Measurements from ENCODE around the gene CCDC27. TPM values are rescaled to one million over a fixed set of nuclear protein-coding genes. Genes with fewer than 3 reads are reported as not detected.

CCDC27 gene
- not detected in 2 replicates for total RNA-seq (2014; rRNA removed)
- not detected for polyA plus RNA-seq (2012)

DNA sequence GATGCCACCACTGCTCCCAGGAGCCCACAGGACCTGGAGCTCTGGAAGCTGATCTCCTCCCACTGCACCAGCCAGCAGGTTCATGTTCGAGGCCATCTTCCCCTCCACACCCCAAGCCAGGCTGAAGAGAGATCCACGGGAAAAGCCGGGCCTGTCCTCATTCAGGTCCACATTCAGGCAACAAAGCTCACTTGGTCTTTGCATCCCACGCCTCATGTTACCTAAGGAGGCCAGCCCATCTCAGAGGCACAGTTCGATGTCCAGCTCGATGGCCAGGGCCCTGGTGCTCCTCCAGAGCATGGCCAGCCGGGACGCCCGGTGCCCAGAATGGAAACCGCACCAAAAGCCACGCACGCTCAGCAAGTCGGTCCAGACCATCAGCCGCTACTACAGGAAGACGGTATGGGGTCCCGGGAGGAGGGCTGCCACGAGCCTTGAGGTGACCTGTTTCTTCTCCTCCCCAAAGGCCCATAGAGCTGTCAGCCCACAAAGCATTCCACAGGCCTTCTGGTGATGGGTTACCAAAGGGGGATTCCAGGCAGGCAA is at the start of gene CCDC27:
Gene CCDC27, plus strand, starts transcription at position 51 of the 546 bp plus-strand sequence. Its CDS starts 32 bp downstream, at position 83.
- DNase-seq (ENCODE audit: low read depth), result no peak

DNA sequence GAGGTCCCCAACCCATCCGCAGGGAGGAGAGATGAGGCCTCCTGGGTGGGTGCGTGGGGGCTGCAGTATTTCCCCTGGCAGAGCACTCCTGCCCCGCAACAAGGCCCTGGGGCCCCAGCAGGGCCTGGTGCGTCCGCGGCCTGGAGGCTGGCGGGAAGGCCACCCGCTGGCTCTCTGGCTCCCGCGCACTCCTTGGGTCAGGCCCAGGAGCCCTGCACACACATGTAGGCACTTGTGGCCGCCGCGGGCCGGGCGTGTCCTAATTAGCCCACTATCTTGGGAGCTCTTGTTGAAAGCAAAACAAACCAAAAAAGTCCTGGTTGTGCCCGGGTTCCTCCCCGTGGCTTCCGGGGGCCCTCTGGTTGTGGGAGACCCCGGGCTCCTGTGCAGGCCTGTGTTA is 49.7 kb upstream of the CCDC27 start:
- no peak for DNase-seq (ENCODE audit: low read depth)

DNA sequence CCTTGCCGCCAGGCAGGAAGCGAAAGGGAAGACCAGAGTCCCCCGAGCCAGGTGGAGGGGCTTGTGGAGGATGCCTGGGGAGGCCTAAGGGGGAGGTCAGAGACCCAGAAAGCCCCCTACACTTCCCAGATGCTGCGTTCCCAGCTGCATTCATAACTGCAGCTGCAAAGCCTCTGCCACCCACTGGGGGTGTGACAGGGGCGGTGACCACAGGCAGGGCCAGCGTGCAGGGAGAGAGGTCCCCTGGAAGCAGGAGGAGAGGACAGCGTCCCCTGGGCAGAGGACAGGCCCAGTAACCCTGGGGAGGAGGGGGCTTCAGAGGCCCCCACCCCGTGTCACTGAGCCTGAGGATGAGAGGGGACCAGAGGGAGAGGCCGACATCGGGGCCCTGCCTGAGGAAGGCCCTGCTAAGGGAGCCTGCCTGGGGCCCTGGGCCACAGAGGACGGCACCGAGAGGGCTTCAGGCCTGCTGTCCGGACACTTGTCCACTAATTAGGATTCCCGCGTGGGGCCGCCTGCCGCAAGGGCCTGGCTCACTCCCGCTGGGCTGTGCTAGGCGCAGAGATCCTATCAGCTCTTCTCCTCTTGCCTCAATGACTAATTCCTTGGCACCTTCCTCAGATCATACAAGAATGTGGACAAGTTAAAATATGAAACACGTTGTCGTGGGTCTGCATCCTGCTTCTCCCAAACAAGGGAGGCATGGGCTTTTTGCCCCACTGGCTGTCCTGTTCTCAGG is 49.1 kb upstream of the CCDC27 start:
- no peak for DNase-seq (ENCODE audit: low read depth)

DNA sequence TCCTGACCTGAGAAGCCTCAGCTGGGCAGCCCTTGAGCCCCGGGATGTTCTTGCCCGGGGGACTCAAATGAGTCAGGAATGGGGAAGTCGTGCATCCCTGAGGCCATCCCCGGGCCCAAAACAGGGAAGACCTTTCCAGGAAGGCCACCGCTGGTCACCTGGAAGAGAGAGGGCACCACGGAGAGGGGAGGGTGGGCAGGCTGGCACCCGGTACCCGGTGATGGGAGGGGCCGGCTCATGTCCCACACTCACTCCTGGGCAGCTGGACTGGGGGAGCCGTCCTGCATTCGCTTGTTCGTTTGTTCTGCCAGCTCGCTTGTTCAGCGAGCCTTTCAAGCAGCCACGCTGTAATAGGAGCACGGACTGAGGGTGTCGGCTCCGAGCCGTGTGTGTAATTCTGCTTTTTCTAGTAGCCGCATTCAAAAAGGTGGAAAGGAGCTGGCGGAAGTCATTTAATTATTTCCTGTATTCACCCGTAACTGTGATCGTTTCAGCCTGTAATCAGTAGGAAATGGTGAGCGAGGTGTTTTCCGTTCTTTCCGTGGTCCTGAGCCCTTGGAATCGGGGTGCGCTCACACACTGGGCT is 48.4 kb upstream of the CCDC27 start:
- DNase-seq (ENCODE audit: low read depth), result no peak

DNA sequence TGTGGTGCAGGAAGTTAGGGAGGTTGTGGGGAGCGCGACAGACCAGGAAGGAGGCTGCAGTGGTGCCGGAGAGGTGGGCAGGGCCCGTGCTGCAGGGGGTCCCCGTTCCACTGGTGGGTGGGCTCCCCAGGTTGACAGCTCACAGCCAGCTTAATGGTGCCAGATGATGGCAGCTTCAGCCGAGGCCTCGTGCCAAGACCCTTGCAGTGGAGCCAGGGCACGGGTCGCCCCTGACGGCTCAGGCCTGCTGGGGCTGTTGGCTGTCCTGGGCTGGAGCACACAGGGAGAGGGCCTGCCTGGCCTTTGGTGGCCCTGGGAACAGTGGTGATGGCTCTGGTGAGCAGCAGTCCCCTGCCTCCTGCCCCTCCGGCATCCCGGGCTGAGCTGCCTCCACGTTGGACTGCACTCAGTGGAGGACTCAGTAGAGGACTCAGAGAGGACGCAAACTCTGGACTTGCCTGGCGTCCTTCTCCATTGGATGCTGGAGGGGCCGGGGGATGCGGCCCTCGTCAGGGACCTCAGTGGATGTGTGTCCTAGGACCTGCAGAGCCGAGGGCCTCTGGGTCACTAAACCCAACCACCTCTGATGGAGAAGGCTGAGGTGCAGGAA is 46.8 kb upstream of the CCDC27 start:
- DNase-seq (ENCODE audit: low read depth), result no peak

DNA sequence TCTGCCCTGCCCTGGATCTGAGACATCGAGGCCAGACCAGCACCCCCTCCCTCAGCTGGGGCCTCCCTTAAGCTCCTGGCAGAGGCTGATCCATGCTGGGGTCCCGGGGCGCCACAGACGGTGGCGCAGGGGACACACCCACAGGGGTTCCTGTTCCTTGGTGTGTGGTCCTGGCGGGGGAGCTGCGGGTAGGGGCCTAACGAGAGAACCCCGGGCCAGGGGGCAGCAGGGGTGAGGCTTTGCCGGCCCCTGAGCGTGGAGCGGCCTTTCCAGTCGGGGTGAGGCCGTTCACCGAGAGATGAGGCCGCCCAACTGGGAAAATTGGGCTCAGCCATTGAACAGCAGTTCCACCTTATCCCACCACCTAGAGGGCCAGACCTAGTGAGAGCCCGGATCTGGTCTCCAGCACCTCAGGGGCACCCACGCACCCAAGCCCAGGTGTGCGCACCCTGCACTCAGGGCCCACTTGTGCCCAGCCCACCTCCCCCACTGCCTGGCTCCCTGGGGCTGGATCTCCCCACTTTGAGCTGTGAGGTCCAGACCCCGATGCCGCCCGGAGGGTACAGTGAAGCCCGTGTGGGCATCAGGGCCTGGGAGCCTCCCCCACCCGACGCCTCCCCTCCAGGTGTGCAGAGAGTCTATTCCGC is 45.5 kb upstream of the CCDC27 start:
- no peak for DNase-seq (ENCODE audit: low read depth)

DNA sequence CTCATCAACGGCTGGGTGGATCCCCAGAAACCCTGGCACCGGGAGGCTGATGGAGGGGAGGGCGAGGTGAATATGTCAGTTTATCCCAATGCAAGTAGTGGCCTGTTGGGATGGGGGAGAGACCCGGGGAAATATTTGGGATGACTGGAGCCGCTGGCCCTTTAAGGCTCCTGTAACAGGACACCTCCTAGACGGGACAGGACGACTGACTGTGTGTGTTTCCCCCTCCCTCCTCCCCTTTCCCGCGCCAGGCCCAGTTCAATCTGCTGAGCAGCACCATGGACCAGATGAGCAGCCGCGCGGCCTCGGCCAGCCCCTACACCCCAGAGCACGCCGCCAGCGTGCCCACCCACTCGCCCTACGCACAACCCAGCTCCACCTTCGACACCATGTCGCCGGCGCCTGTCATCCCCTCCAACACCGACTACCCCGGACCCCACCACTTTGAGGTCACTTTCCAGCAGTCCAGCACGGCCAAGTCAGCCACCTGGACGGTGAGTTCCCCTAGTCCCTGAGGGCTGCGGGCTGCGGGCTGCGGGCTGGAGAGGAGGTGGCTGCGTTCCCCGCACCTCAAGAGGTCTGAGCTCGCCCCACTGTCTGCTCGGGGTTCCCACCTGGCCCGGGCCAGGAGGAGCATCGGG is 44.8 kb upstream of the CCDC27 start:
- DNase-seq (ENCODE audit: low read depth), result no peak

DNA sequence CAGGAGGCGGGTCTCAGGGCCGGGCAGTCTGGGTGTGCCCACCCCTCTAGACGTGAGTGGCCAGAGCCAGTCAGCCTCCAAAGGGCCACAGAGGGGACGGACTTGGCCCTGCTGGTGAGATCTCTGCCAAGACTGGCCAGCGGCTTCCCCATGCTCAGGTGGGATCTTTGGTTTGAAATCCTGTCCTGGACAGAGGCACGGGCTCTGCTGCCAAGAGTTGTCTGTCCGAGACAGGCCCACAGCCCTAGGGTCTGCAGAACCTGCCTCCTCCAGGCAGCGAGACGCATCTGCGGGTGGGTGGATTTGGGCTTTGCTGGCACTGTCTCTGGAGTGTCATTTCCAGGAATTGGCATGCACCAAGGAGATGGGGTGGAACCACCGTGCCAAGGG is 44.3 kb upstream of the CCDC27 start:
- no peak for DNase-seq (ENCODE audit: low read depth)

DNA sequence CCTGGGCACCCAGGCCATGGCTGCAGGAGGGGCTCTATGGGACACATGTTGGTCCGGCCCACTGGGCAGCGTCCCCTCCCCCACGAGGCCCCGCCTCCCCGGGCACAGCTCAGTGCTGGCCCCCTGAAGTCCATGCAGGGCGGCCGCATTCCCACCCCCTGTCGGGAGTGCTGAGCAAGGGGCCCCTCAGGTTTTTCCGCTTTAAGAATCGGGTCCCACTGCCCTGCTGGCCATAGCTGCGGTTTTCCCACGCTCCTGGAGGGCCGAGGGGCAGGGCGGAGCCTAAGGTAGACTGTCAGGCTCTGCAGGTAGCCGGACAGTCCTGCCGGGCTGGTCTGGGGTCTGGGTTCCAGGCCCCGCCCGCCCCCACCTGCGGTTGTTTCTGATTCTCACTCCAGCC is 43.5 kb upstream of the CCDC27 start:
- no peak for DNase-seq (ENCODE audit: low read depth)

DNA sequence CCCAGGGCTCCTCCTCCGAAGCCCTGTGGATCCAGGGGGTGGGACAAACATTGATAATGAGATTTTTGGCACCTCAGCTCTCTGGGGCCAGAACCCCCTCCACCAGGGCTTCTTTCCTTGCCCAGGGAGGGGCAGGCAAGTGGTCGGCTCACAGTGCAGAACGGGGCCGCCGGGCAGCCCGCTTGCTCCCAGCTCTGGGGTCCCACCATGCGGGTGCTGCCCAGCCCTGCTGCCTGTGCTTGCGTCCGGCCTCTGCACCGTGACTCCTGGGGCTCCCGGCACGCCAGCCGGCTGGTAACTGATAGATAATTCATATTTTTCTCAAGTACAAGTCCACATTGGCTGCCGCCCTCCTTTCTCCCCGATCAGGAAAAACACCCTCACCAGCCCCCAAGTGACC is 42.0 kb upstream of the CCDC27 start:
- no peak for DNase-seq (ENCODE audit: low read depth)

DNA sequence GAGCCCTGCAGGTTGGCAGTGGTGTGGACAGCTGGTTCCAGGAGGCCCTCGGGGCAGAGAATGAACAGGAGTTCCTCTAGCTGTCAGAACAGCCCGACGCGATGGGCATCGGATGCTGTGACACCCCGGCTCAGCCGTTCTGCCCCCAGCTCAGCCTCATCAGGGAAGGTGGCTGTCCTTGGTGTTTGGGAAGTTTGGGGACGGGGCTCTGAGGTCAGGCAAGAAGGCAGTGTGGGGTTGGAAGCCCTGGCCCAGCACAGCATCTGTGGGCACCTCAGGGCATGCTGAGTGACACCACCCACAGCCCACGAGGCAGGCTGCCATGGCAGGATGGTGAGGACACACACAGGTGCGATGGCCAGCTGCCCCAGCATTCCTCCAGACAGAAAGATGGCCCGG is 40.9 kb upstream of the CCDC27 start:
- DNase-seq (ENCODE audit: low read depth), result no peak

DNA sequence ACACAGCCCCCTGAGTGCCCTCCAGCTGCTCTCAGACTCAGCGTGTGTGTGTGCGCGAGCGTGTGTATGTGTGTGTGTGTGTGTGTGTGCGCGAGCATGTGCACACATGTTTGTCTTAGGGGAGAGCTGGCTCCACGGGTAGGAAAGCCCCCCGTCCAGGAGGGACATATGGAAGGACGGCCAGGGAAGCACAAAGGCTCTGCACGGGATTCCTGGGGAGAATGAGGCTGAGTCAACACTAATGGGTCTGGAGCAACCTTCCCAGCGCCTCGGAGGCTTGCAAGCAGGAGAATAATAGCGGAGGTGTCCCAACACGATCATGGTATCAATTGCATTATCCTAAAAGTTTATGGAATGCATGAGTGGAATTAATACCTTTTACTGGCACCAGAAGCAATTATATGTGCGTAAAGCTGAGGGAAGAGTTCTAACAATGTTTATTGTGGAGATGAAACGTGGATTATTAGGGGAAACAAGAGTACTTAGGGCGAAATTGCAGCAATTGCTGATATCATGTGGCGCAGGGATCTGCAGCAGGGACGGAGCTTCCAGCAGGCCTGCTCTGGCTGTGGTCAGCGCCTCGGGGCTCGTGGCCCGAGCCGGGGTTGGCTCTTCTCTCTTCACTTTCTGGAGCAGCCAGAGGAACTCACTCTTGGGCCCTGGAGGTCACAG is 40.3 kb upstream of the CCDC27 start:
- DNase-seq (ENCODE audit: low read depth), result no peak

DNA sequence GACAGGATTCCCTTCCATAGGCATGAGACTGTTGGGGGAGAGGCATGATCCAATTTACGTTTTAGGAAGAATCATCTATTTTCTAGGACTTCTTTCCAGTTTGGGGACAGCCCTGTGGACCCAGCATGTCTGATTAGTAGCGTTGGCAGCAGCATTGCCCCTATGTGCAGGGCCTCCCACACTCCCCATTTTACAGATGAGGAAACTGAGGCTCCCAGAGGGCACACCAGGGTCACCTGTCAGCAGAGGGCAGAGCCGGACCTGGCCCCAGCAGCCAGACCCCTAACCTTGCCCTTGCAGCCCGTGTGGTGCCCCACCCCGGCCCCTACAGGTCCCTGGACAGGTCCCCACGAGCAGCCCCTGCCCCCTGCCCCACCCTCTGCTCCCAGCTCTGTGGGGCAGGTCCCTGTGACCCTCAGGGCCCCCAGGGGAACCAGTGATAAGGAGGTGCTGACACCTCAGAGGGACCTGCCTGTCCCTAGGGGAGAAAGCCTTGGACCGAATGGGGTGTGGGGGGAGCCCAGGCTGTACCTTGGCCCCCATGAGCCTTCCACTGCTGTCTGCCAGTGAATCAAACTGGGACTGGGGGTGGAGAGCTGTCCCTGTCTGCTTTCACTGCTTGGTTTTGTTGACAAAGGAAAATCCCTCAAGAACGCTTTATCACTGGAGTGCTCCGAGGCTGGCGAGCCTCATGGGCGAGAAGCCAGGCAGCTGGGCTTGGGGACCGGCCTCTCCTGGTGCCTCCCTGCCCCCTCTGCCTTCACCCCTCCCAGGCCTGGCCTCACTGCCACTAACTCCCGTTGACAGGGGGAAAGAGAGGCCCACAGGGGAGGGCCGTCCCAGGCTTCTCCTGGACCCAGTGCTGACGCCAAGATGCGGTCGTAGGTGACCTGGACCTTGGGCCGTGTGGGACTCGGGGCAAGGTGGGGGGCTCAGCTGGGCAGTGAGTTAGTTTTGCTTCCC is 39.4 kb upstream of the CCDC27 start:
- DNase-seq (ENCODE audit: low read depth), result no peak

DNA sequence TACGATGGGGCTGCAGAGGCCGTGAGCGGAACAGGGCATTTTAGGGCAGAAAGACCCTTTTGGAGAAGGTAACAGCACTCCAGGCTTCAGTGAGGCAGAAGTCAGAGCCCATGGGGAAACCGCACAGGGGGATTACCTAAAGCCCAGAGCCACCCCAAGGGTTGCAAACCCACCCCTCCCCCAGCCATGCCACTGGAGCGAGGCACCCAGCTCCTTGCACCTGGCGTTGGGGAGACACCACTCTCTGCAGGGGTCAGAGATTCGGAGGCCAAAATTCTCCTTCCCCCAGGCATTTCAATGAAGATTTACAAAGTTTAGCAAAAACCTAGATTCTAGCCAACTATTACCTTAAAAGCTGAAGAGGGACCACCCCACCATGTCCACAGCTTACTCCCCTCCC is 38.4 kb upstream of the CCDC27 start:
- DNase-seq (ENCODE audit: low read depth), result no peak

DNA sequence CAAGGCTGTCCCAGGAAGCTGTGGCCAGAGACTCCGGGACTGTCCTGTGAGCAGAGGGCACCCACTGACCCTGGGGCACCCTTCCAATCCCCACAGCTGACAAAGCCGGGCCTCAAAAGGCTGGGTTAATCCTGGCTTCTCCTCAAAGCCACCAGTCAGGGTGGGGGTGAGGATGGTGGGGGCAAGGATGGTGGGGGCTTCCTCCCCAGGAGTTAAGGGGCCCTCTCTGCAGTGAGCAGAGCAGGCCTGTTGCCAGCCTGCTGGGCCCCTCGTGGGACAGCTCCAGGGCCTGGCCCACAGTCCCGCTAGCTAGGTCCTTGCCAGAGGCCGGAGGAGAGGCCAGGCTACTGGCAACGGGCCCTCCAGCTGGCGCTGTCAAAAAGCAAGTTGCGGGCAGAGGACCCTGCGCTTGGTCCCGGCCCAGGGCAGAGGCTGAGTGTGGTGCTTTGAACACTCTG is 37.9 kb upstream of the CCDC27 start:
- peak; percentile 37 for DNase-seq (ENCODE audit: low read depth)

DNA sequence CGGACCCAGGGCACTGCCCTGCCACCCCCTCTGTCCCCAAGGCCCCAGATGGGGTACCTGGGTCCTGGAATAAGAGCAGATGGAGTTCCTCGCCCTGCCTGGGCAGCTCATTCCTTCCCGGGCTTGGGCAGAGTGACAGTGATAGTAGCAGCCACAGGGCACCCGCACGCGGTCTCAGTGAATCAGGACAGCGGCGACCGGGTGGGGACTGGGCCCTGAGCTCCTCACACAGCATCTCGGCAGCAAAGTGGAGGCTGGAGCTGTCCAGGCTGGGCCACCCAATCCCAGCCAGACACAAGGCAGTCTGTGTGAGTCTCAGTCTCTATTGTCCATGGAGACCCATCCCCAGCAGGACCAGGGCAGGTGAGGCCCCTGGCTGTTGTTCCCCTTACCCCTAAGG is 37.4 kb upstream of the CCDC27 start:
- DNase-seq (ENCODE audit: low read depth), result no peak

DNA sequence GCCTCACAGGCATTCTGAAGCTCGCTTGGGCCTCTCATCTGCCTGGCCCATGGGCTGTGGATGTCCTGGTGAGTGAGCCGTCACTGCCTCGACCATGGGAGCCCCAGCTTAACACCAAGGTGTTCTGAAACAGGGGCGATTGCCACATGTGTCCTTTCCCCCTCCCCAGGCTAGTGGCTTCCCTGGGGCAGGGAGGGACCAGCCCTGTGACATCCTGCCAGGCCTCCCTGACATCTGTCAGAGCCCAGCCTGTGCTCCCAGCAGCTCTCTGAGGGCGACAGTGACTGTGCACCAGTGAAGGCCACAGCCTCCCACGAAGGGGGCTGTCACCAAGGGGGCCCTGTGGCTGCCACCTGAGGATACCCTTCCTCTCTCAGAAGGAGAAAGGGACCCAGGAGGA is 35.9 kb upstream of the CCDC27 start:
- DNase-seq (ENCODE audit: low read depth), result no peak

DNA sequence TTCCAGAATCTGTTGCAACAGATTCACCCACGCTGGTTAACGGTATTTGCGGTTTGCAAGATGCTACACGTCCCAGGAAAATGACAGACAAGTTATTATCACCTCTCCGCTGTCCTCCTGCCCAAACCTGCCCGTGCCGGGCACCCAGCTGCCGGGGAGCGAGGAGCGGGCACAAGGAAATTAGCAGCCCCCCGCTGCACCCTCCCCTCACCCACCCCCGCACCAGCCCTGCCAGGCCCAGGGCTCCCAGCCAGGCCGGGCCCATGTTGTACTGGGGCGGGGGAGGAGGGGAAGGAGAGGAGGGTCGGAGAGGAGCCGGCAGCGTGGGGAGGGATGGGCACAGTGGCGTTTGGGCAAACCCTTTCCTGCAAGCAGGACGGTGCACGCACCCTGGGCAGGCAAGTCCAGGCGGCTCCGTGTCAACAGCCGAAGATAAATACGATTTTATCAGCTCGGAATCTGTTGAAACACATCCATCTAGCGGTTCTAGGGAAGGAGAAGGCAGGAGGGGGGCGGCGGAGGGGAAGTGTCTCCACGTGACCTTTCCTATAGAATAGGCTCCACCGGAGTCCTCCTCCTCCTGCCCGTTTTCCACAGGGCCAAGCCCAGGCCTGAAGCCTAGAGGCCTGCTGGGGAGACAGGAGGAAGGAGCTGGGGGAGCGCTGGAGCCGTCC is 35.1 kb upstream of the CCDC27 start:
- DNase-seq (ENCODE audit: low read depth), result no peak

Data from LHCN-M2 (cell line).